ENCODE data around the gene DMGDH.
A peak's percentile ranks its signal among the peaks of the same experiment; 100 is the strongest.
"Not testable (repeated sequence)": the region's sequence is repeated elsewhere in the genome, so short reads cannot be mapped to it uniquely, and the experiment has no call there.

The DMGDH gene

GRCh38 chr5:78984439-78985115 lies 84.9 kb downstream of the DMGDH start:
- Mint-ChIP-seq H3K36me3 (ENCODE audit: low read depth) (no peaks in the 10 kb centered on the region), H3K4me1 (peaks cover 37% of the 10 kb centered on the region)

GRCh38 chr5:78983601-78984438 lies 85.7 kb downstream of the DMGDH start:
- H3K27ac Mint-ChIP-seq = peak overlapping the region; percentile 82 to 98 (median 97)
- no peak for TF ChIP-seq CTCF (IDR thresholded peaks at IDR 0.05; ENCODE audit: unreplicated experiment in 3 of 3)
- H3K27me3 Mint-ChIP-seq (ENCODE audit: low read depth) = no peaks in the 10 kb centered on the region
- peaks cover 44% of the 10 kb centered on the region for H3K4me1 Mint-ChIP-seq
- H3K36me3 Mint-ChIP-seq (ENCODE audit: low read depth) = no peaks in the 10 kb centered on the region
- H3K4me3 Mint-ChIP-seq = peak overlapping the region; percentile 85 to 92 (median 90)
- H3K9me3 Mint-ChIP-seq = no peaks in the 10 kb centered on the region

More at GRCh38 chr5:78984439-78985115, 84.9 kb downstream of the DMGDH start:
- H3K9me3 Mint-ChIP-seq = no peaks in the 10 kb centered on the region
- H3K4me3 Mint-ChIP-seq = peak overlapping the region; percentile 85 to 92 (median 90)
- H3K27ac Mint-ChIP-seq = peak overlapping the region; percentile 82 to 98 (median 97)
- peak; percentile 29 to 41 (median 41) for TF ChIP-seq CTCF (IDR thresholded peaks at IDR 0.05; ENCODE audit: unreplicated experiment in 3 of 3)
- peaks cover 4% of the 10 kb centered on the region for H3K27me3 Mint-ChIP-seq (ENCODE audit: low read depth)

GRCh38 chr5:78983194-78983593 lies 86.3 kb downstream of the DMGDH start:
- Mint-ChIP-seq H3K27ac (peak overlapping the region; percentile 82 to 98 (median 97)), H3K4me1 (peaks cover 44% of the 10 kb centered on the region), H3K4me3 (peak overlapping the region; percentile 85 to 92 (median 90))
- not testable (repeated sequence) for H3K9me3 Mint-ChIP-seq; H3K36me3 Mint-ChIP-seq (ENCODE audit: low read depth); H3K27me3 Mint-ChIP-seq (ENCODE audit: low read depth)

GRCh38 chr5:78979909-78980308 lies 89.6 kb downstream of the DMGDH start:
- Mint-ChIP-seq H3K27me3 (ENCODE audit: low read depth) (no peaks in the 10 kb centered on the region), H3K36me3 (ENCODE audit: low read depth) (no peaks in the 10 kb centered on the region), H3K4me3 (no peak overlapping the region), H3K9me3 (no peaks in the 10 kb centered on the region), H3K4me1 (peaks cover 42% of the 10 kb centered on the region), H3K27ac (peak overlapping the region; percentile 43 to 90 (median 81))
- no peak for TF ChIP-seq CTCF (IDR thresholded peaks at IDR 0.05; ENCODE audit: unreplicated experiment in 3 of 3)

GRCh38 chr5:78979117-78979742 lies 90.2 kb downstream of the DMGDH start:
- no peaks in the 10 kb centered on the region for H3K36me3 Mint-ChIP-seq (ENCODE audit: low read depth)
- peaks cover 48% of the 10 kb centered on the region for H3K4me1 Mint-ChIP-seq
- H3K27ac Mint-ChIP-seq = peak overlapping the region; percentile 43 to 90 (median 81)
- H3K4me3 Mint-ChIP-seq = peak overlapping the region in 1 of 3 experiments; percentile 49
- no peak for TF ChIP-seq CTCF (IDR thresholded peaks at IDR 0.05; ENCODE audit: unreplicated experiment in 3 of 3)
- H3K9me3 Mint-ChIP-seq = no peaks in the 10 kb centered on the region
- no peaks in the 10 kb centered on the region for H3K27me3 Mint-ChIP-seq (ENCODE audit: low read depth)

- H3K36me3 Mint-ChIP-seq (ENCODE audit: low read depth) = no peaks in the 10 kb centered on the region
- TF ChIP-seq CTCF (IDR thresholded peaks at IDR 0.05; ENCODE audit: unreplicated experiment in 3 of 3) = no peak
- no peaks in the 10 kb centered on the region for H3K9me3 Mint-ChIP-seq
- H3K27me3 Mint-ChIP-seq (ENCODE audit: low read depth) = no peaks in the 10 kb centered on the region
- H3K4me3 Mint-ChIP-seq = peak overlapping the region in 1 of 3 experiments; percentile 30
- peaks cover 56% of the 10 kb centered on the region for H3K4me1 Mint-ChIP-seq
- H3K27ac Mint-ChIP-seq = peak overlapping the region; percentile 52 to 87 (median 81)
Measured at GRCh38 chr5:78975035-78975434, 94.4 kb downstream of the DMGDH start.
